Muscle layer of colon (tissue), 2 donors: Measurements from ENCODE around the gene CGNL1.

Experiments
- H3K27ac ChIP-seq: one replicate; pipeline ENCODE4 v1.7.0; 2013; ENCODE audit warnings: low read depth, mild to moderate bottlenecking, low read length, moderate library complexity
- H3K27me3 ChIP-seq, 2 donors: one replicate each; pipeline ENCODE4 v1.7.0; 2013; ENCODE audit warnings: low read length in 2 of 2, mild to moderate bottlenecking in 2 of 2; ENCODE audit not compliant: insufficient read depth in 2 of 2, control insufficient read depth in 1 of 2
- H3K36me3 ChIP-seq: one replicate; pipeline ENCODE4 v1.7.0; 2013; ENCODE audit warnings: mild to moderate bottlenecking, low read length; ENCODE audit not compliant: insufficient read depth
- H3K4me1 ChIP-seq: one replicate; pipeline ENCODE4 v1.7.0; 2013; ENCODE audit warnings: mild to moderate bottlenecking, low read length; ENCODE audit not compliant: insufficient read depth
- H3K4me3 ChIP-seq, 2 donors: one replicate each; pipeline ENCODE4 v1.7.0; 2013; ENCODE audit warnings: low read length in 2 of 2, low read depth in 1 of 2, mild to moderate bottlenecking in 1 of 2, moderate library complexity in 1 of 2
- H3K9ac ChIP-seq: one replicate; pipeline ENCODE4 v1.7.0; 2013; ENCODE audit warnings: low read length
- H3K9me3 ChIP-seq: one replicate; pipeline ENCODE4 v1.7.0; 2013; ENCODE audit warnings: mild to moderate bottlenecking, low read length
- donor health status: abdominal sarcoma.
- donor health status: Adenocarcinoma of cecum.

Gene CGNL1

DNA sequence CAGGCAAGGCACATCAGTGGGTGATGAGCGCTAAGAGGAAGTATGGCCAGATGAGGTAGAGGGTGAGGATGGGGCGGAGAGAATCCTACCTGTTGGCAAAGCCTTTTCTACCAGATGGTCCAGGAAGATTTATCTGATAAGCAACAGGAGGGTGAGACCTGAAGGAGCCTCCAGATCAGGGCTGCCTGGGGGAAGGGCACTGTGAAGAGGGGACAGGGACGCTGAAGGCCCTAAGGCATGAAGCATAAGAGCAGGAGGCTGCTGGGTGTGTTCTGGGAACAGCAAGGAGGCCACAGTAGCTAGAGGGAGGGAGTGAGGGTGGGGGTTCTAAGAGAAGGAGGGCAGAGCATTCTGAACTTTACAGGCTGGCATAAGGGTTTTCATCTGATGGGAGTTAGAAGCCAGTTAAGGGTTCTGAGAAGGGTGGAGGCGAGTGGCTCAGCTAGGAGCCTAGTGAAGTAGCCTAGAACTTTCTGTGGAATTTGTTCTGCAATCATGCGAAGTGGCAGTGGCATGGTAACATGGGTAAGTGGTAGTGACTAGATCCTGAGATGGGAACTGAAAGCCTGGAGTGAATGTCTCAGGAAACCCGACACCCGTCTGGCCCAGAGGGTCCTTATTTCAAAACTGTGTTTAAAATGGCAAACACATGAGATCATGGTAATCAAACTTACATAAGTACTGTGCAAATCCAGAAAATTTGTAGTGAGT is 29.9 kb downstream of the CGNL1 start:
- H3K9me3 ChIP-seq: no peaks in the 10 kb centered on the region
- H3K36me3 ChIP-seq: no peaks in the 10 kb centered on the region
- no peak overlapping the region for H3K9ac ChIP-seq
- H3K27me3 ChIP-seq: no peaks in the 10 kb centered on the region
- H3K4me1 ChIP-seq: no peaks in the 10 kb centered on the region
- H3K4me3 ChIP-seq: no peak overlapping the region
- H3K27ac ChIP-seq: no peak overlapping the region

DNA sequence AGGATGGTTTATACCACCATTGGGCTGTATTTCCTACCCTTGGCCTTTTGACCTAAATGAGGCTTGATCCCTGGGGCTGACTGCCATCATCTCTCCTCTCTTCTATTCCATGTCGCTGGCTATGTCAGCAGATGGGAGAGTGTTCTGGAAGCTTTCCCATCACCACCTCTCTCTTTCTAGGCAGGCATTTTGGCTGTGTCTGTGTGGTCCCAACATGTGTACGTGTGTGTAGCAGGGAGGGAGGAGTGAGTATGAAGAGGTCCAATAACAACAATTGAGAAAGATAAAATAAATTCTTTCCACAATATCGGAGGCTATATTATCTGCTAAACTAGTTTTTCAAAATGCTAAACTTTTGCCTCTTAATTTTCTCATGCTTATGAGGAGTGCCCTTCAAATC is 34.1 kb downstream of the CGNL1 start:
- Histone ChIP-seq H3K27me3 (no peaks in the 10 kb centered on the region), H3K9me3 (no peaks in the 10 kb centered on the region), H3K4me1 (no peaks in the 10 kb centered on the region), H3K4me3 (no peak overlapping the region), H3K9ac (no peak overlapping the region), H3K36me3 (no peaks in the 10 kb centered on the region), H3K27ac (no peak overlapping the region)

GRCh38 chr15:57411945-57412768 is 35.9 kb downstream of the CGNL1 start:
- no peak overlapping the region for H3K27ac ChIP-seq

GRCh38 chr15:57415602-57416001 is 39.3 kb downstream of the CGNL1 start:
- Histone ChIP-seq H3K27ac (no peak overlapping the region), H3K4me3 (no peak overlapping the region), H3K4me1 (no peaks in the 10 kb centered on the region), H3K36me3 (no peaks in the 10 kb centered on the region), H3K9me3 (no peaks in the 10 kb centered on the region), H3K9ac (no peak overlapping the region), H3K27me3 (no peaks in the 10 kb centered on the region)

More at GRCh38 chr15:57411945-57412768, 35.9 kb downstream of the CGNL1 start:
- H3K36me3 ChIP-seq: no peaks in the 10 kb centered on the region
- H3K9me3 ChIP-seq: no peaks in the 10 kb centered on the region
- no peaks in the 10 kb centered on the region for H3K4me1 ChIP-seq
- no peaks in the 10 kb centered on the region for H3K27me3 ChIP-seq
- no peak overlapping the region for H3K9ac ChIP-seq
- no peak overlapping the region for H3K4me3 ChIP-seq

DNA sequence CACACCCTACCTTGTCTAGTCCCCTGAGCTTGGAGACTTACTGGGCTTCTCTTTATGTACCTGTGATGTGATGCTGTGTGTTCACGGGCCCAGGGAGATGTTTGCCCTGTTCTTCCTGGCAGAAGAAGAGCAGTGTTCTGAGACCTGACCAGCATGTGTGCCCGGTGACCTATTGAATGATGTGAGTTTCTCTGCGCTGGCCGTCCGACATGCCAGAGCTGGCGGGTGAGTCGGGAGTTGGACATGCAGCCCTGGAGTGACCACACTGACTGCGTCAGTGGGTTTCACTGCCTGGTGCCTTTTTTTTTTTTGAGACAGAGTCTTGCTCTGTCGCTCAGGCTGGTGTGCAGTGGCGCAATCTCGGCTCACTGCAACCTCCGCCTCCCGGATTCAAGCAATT is 42.3 kb downstream of the CGNL1 start:
- no peak overlapping the region for H3K9ac ChIP-seq

GRCh38 chr15:57419335-57419734 is 43.0 kb downstream of the CGNL1 start:
- Histone ChIP-seq H3K4me1 (no peaks in the 10 kb centered on the region), H3K27me3 (no peaks in the 10 kb centered on the region), H3K27ac (no peak overlapping the region)

More for the DNA sequence above, 42.3 kb downstream of the CGNL1 start:
- Histone ChIP-seq H3K4me3 (no peak overlapping the region), H3K9me3 (no peaks in the 10 kb centered on the region), H3K27me3 (no peaks in the 10 kb centered on the region), H3K36me3 (no peaks in the 10 kb centered on the region), H3K4me1 (no peaks in the 10 kb centered on the region), H3K27ac (no peak overlapping the region)

GRCh38 chr15:57421110-57421509 is 44.8 kb downstream of the CGNL1 start:
- Histone ChIP-seq H3K27me3 (no peaks in the 10 kb centered on the region), H3K4me1 (no peaks in the 10 kb centered on the region), H3K9ac (no peak overlapping the region), H3K27ac (no peak overlapping the region), H3K4me3 (no peak overlapping the region), H3K9me3 (no peaks in the 10 kb centered on the region), H3K36me3 (no peaks in the 10 kb centered on the region)

More at GRCh38 chr15:57419335-57419734, 43.0 kb downstream of the CGNL1 start:
- H3K9me3 ChIP-seq: no peaks in the 10 kb centered on the region
- no peak overlapping the region for H3K4me3 ChIP-seq
- no peaks in the 10 kb centered on the region for H3K36me3 ChIP-seq
- no peak overlapping the region for H3K9ac ChIP-seq

- no peak overlapping the region for H3K27ac ChIP-seq
- H3K36me3 ChIP-seq: no peaks in the 10 kb centered on the region
- no peaks in the 10 kb centered on the region for H3K9me3 ChIP-seq
- no peaks in the 10 kb centered on the region for H3K4me1 ChIP-seq
- no peak overlapping the region for H3K9ac ChIP-seq
- H3K27me3 ChIP-seq: no peaks in the 10 kb centered on the region
- no peak overlapping the region for H3K4me3 ChIP-seq
These were observed 45.2 kb downstream of the CGNL1 start for GRCh38 chr15:57421551-57421950.

GRCh38 chr15:57422113-57422754 is 45.9 kb downstream of the CGNL1 start:
- Histone ChIP-seq H3K27ac (no peak overlapping the region), H3K9ac (no peak overlapping the region), H3K27me3 (no peaks in the 10 kb centered on the region), H3K4me3 (no peak overlapping the region), H3K4me1 (no peaks in the 10 kb centered on the region), H3K9me3 (no peaks in the 10 kb centered on the region), H3K36me3 (no peaks in the 10 kb centered on the region)

- Histone ChIP-seq H3K9me3 (no peaks in the 10 kb centered on the region), H3K36me3 (no peaks in the 10 kb centered on the region), H3K4me3 (no peak overlapping the region), H3K27me3 (no peaks in the 10 kb centered on the region), H3K4me1 (no peaks in the 10 kb centered on the region), H3K9ac (no peak overlapping the region), H3K27ac (no peak overlapping the region)
These were observed 47.4 kb downstream of the CGNL1 start for GRCh38 chr15:57423599-57424140.

- Histone ChIP-seq H3K4me3 (no peak overlapping the region), H3K4me1 (no peaks in the 10 kb centered on the region), H3K27ac (no peak overlapping the region), H3K27me3 (no peaks in the 10 kb centered on the region), H3K9me3 (no peaks in the 10 kb centered on the region), H3K9ac (no peak overlapping the region), H3K36me3 (no peaks in the 10 kb centered on the region)
These were observed 48.5 kb downstream of the CGNL1 start for GRCh38 chr15:57424628-57425405.
